DND-41 (cell line): Measurements from ENCODE around the gene MBNL2.

Experiments used
- CTCF ChIP-seq: IDR thresholded peaks from 2 replicates; pipeline ENCODE4 v1.5.1; 2012; ENCODE audit warnings: borderline replicate concordance, low read length, moderate library complexity, mild to moderate bottlenecking; ENCODE audit not compliant: poor library complexity, severe bottlenecking; ENCODE audit errors: extremely low read depth
- EZH2 ChIP-seq: IDR thresholded peaks from 3 replicates; pipeline ENCODE4 v1.6.1; 2012; ENCODE audit warnings: borderline replicate concordance, low read depth, mild to moderate bottlenecking, moderate library complexity, low read length, inconsistent platforms; ENCODE audit not compliant: severe bottlenecking

GRCh38 chr13:97302611-97303010, 80.5 kb downstream of the MBNL2 start:
- no peak for TF ChIP-seq CTCF
- no peak for TF ChIP-seq EZH2
